SK-N-SH (cell line): ENCODE measurements around the gene SLC49A3. TPM values are rescaled to one million over a fixed set of nuclear protein-coding genes. Genes with fewer than 3 reads are reported as not detected.

Experiments used
- NFIC ChIP-seq: IDR thresholded peaks from 2 replicates; pipeline ENCODE4 v1.4.0; 2012; ENCODE audit warnings: borderline replicate concordance
- RFX5 ChIP-seq: IDR thresholded peaks from 2 replicates; pipeline ENCODE4 v1.6.1; 2012; ENCODE audit warnings: mild to moderate bottlenecking, improper control_type of control experiment, low read length
- ZBTB33 ChIP-seq: IDR thresholded peaks from 2 replicates; pipeline ENCODE4 v1.4.0; 2012; ENCODE audit warnings: low read depth, borderline replicate concordance
- polyA plus RNA-seq, 3 experiments: library from polyadenylated mRNA; depleted of rRNA; stranded (reverse); fragments of >200 nt; gene quantifications; 2 replicates each; pipeline ENCODE4 v1.2.3, GENCODE V29; 2012
- TF ChIP-seq, protein P1 (sequence below): fragments of 150-350 bp; IDR thresholded peaks from 2 replicates; pipeline ENCODE4 v1.6.1; 2017; ENCODE audit warnings: antibody characterized with exemption, low read length, low read depth, borderline replicate concordance

The SLC49A3 gene
- polyA plus RNA-seq, 1 of the 3 experiments (the other 2 are of a cell fraction), result 0.05 TPM

DNA sequence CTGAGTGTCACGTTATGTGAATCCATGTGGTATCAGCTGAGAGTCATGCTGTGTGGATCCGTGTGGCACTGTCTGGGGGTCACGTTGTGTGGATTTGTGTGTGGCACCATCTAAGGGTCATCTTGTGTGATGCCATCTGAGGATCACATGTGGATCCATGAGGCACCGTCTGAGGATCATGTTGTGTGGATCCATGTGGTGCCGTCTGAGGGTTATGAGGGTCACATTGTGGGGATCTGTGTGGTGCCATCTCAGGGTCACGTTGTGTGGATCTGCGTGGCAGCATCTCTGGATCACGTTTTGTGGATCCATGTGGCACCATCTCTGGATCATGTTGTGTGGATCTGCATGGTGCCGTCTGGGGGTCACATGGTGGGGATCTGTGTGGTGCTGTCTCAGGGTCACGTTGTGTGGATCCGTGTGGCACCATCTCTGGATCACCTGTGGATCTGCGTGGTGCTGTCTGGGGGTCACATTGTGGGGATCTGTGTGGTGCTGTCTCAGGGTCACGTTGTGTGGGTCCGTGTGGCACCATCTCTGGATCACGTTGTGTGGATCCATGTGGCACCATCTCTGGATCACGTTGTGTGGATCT is 56.7 kb downstream of the SLC49A3 start (continued):
- TF ChIP-seq ZBTB33 (no peak), NFIC (no peak), RFX5 (no peak)
- TF ChIP-seq, protein P1, sequence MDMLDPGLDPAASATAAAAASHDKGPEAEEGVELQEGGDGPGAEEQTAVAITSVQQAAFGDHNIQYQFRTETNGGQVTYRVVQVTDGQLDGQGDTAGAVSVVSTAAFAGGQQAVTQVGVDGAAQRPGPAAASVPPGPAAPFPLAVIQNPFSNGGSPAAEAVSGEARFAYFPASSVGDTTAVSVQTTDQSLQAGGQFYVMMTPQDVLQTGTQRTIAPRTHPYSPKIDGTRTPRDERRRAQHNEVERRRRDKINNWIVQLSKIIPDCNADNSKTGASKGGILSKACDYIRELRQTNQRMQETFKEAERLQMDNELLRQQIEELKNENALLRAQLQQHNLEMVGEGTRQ, result no peak

Other genes with a start within 250 kb of the SLC49A3 start
- 5.7 and 7.6 TPM in 2 replicates for gene ZNF721, start 190.0 kb downstream of the SLC49A3 start, polyA plus RNA-seq (2012; rRNA removed)
- gene PIGG, start 189.9 kb downstream of the SLC49A3 start, polyA plus RNA-seq (2012; rRNA removed), result 58.0 and 67.8 TPM in 2 replicates
- not detected in 2 replicates for gene TMEM271, start 112.9 kb downstream of the SLC49A3 start, polyA plus RNA-seq (2012; rRNA removed)
- gene PDE6B, start 63.6 kb downstream of the SLC49A3 start, polyA plus RNA-seq (2012; rRNA removed), result 1.2 and 1.5 TPM in 2 replicates
- gene ATP5ME, start 14.9 kb downstream of the SLC49A3 start, polyA plus RNA-seq (2012; rRNA removed), result 976 and 1,185 TPM in 2 replicates
- 46.9 and 51.7 TPM in 2 replicates for gene MYL5, start 14.6 kb downstream of the SLC49A3 start, polyA plus RNA-seq (2012; rRNA removed)
- 44.8 and 47.0 TPM in 2 replicates for gene PCGF3, start 16.7 kb upstream of the SLC49A3 start, polyA plus RNA-seq (2012; rRNA removed)
- gene CPLX1, start 137.0 kb upstream of the SLC49A3 start, polyA plus RNA-seq (2012; rRNA removed), result 0.56 and 0.65 TPM in 2 replicates
- gene GAK, start 243.2 kb upstream of the SLC49A3 start, polyA plus RNA-seq (2012; rRNA removed), result 35.9 and 36.1 TPM in 2 replicates
- gene TMEM175, start 243.3 kb upstream of the SLC49A3 start, polyA plus RNA-seq (2012; rRNA removed), result 43.1 and 54.2 TPM in 2 replicates